Breast epithelium (tissue), 4 donors: ENCODE measurements around the gene SLC25A19. TPM values are rescaled to one million over a fixed set of nuclear protein-coding genes. Genes with fewer than 3 reads are reported as not detected.

ENCODE experiments used
- DNase-seq, 2 donors: peaks; one replicate each; pipeline ENCODE4 v3.0.0-alpha.2; 2019; ENCODE audit warnings: low spot score in 2 of 2
- H3K27ac ChIP-seq, 2 donors: fragments of 200-600 bp; sonication (generic) in 1 of 2; one replicate each; pipeline ENCODE4 v1.5.1; 2016 to 2019; ENCODE audit warnings: mild to moderate bottlenecking in 1 of 2
- H3K27me3 ChIP-seq, 2 donors: fragments of 200-600 bp; sonication (generic) in 1 of 2; one replicate each; pipeline versions ENCODE4 v1.5.1 to v1.6.0; 2017 to 2019; ENCODE audit warnings: control low read depth in 1 of 2, mild to moderate bottlenecking in 1 of 2
- H3K36me3 ChIP-seq: fragments of 200-600 bp; one replicate; pipeline ENCODE4 v1.5.1; 2019
- H3K4me1 ChIP-seq, 2 donors: fragments of 200-600 bp; sonication (generic); one replicate each; pipeline ENCODE4 v1.5.1; 2016 to 2019; ENCODE audit warnings: control low read depth in 1 of 2
- H3K4me3 ChIP-seq, 3 donors: fragments of 200-600 bp; sonication (generic); 1 replicate in 2 of 3; 2 replicates in 1 of 3; pipeline ENCODE4 v1.5.1; 2016 to 2019; ENCODE audit warnings: mild to moderate bottlenecking in 3 of 3, moderate library complexity in 2 of 3
- H3K9me3 ChIP-seq, 2 donors: fragments of 200-600 bp; sonication (generic) in 1 of 2; one replicate each; pipeline ENCODE4 v1.5.1; 2016 to 2019; ENCODE audit warnings: control low read depth in 1 of 2
- CTCF ChIP-seq, 3 donors: fragments of 450-650 bp; IDR thresholded peaks; one replicate each; pipeline ENCODE4 v1.5.1; 2016 to 2017; ENCODE audit warnings: antibody characterized with exemption in 3 of 3, mild to moderate bottlenecking in 3 of 3, moderate library complexity in 3 of 3
- POLR2A ChIP-seq: fragments of 450-650 bp; IDR thresholded peaks from one replicate; pipeline ENCODE4 v1.6.1; 2016; ENCODE audit warnings: antibody characterized with exemption, mild to moderate bottlenecking, moderate library complexity
- POLR2AphosphoS5 ChIP-seq, 3 donors: sonication (generic); formaldehyde crosslinking; IDR thresholded peaks; one replicate each; pipeline ENCODE4 v1.6.1; 2017; ENCODE audit warnings: antibody characterized with exemption in 3 of 3
- intact Hi-C: fragments of 100-400 bp; cut with DNase I; formaldehyde crosslinking; loops from one replicate; pipeline ENCODE4 v1.15.1; 2023; ENCODE audit warnings: low total_unique reads
- total RNA-seq, 3 donors: library from RNA; depleted of rRNA; stranded (reverse); fragments of >200 nt; gene quantifications; one replicate each; pipeline ENCODE4 v1.1.0, GENCODE V29; 2016

SLC25A19 gene
- total RNA-seq, 3 donors from 2014 or later, result 11.4 to 13.8 (median 12.3) TPM

GRCh38 chr17:75228305-75228704 is 60.9 kb downstream of the SLC25A19 start:
- no peaks in the 10 kb centered on the region for H3K4me1 ChIP-seq
- H3K27ac ChIP-seq, result peak overlapping the region in 1 of 2 donors; percentile 28
- H3K4me3 ChIP-seq, result no peak overlapping the region
- no peaks in the 10 kb centered on the region for H3K27me3 ChIP-seq
- TF ChIP-seq POLR2A (no peak), CTCF (IDR thresholded peaks at IDR 0.05) (no peak), POLR2AphosphoS5 (IDR thresholded peaks at IDR 0.05) (no peak)
- peaks cover 17% of the 10 kb centered on the region for H3K36me3 ChIP-seq
- H3K9me3 ChIP-seq, result no peaks in the 10 kb centered on the region
- intact Hi-C loops, result no loop called here
- no peak for DNase-seq

DNA sequence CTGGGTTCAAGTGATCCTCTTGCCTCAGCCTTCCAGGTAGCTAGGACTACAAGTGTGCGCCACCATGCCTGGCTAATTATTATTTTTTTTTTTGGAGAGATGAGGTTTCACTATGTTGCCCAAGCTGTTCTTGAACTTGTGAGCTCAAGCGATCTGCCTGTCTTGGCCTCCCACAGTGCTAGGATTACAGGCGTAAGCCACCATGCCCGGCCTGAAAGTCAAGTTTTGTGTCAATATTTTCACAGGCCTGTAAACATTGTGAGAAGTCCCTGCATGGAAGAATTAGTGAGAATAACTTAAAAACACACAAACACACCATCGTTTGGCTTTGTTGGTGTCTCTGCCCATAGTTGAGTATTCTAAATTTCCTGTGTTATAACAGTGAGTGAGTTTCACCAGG is 61.5 kb downstream of the SLC25A19 start:
- intact Hi-C loops, result no loop called here
- DNase-seq, result no peak
- H3K36me3 ChIP-seq, result peaks cover 17% of the 10 kb centered on the region
- no peaks in the 10 kb centered on the region for H3K27me3 ChIP-seq
- no peaks in the 10 kb centered on the region for H3K4me1 ChIP-seq
- no peak overlapping the region for H3K4me3 ChIP-seq
- H3K9me3 ChIP-seq, result no peaks in the 10 kb centered on the region
- H3K27ac ChIP-seq, result peak overlapping the region in 1 of 2 donors; percentile 28
- TF ChIP-seq POLR2A (no peak), POLR2AphosphoS5 (IDR thresholded peaks at IDR 0.05) (no peak), CTCF (IDR thresholded peaks at IDR 0.05) (no peak)

GRCh38 chr17:75225016-75225415 is 64.2 kb downstream of the SLC25A19 start:
- intact Hi-C loops, result no loop called here
- Histone ChIP-seq H3K4me3 (no peak overlapping the region), H3K36me3 (peaks cover 9% of the 10 kb centered on the region), H3K27ac (peak overlapping the region in 1 of 2 donors; percentile 19), H3K9me3 (no peaks in the 10 kb centered on the region), H3K4me1 (no peaks in the 10 kb centered on the region), H3K27me3 (no peaks in the 10 kb centered on the region)
- no peak for TF ChIP-seq CTCF (IDR thresholded peaks at IDR 0.05)
- TF ChIP-seq POLR2A, result no peak
- TF ChIP-seq POLR2AphosphoS5 (IDR thresholded peaks at IDR 0.05), result no peak
- no peak for DNase-seq

Other genes starting within 250 kb of the SLC25A19 start
- 100 to 1,000 TPM; 190 to 268 (median 222) TPM for gene ATP5PD, start 242.5 kb downstream of the SLC25A19 start, total RNA-seq
- gene KCTD2, start 242.2 kb downstream of the SLC25A19 start, total RNA-seq, result 10 to 100 TPM; 23.5 to 28.4 (median 24.6) TPM
- 10 to 100 TPM in 2 of 3 donors, 1 to 10 TPM in 1; 9.0 to 19.8 (median 18.4) TPM for gene SLC16A5, start 201.5 kb downstream of the SLC25A19 start, total RNA-seq
- 1 to 10 TPM; 3.4 to 6.7 (median 5.6) TPM for gene ARMC7, start 179.5 kb downstream of the SLC25A19 start, total RNA-seq
- 100 to 1,000 TPM in 1 of 3 donors, 10 to 100 TPM in 2; 79.6 to 106 (median 91.4) TPM for gene NT5C, start 157.7 kb downstream of the SLC25A19 start, total RNA-seq
- 10 to 100 TPM in 2 of 3 donors, 1 to 10 TPM in 1; 9.9 to 30.5 (median 24.9) TPM for gene JPT1, start 134.9 kb downstream of the SLC25A19 start, total RNA-seq
- 10 to 100 TPM; 68.8 to 78.6 (median 74.6) TPM for gene SUMO2, start 106.5 kb downstream of the SLC25A19 start, total RNA-seq
- 10 to 100 TPM; 37.1 to 40.2 (median 37.7) TPM for gene NUP85, start 83.8 kb downstream of the SLC25A19 start, total RNA-seq
- 10 to 100 TPM; 20.0 to 35.0 (median 32.8) TPM for gene GGA3, start 27.8 kb downstream of the SLC25A19 start, total RNA-seq
- gene MRPS7, start 27.6 kb downstream of the SLC25A19 start, total RNA-seq, result 10 to 100 TPM; 37.0 to 46.5 (median 40.1) TPM
- 10 to 100 TPM; 26.2 to 38.7 (median 28.8) TPM for gene MIF4GD, start 18.2 kb downstream of the SLC25A19 start, total RNA-seq
- 100 to 1,000 TPM in 1 of 3 donors, 10 to 100 TPM in 2; 72.4 to 104 (median 77.1) TPM for gene GRB2, start 116.2 kb upstream of the SLC25A19 start, total RNA-seq
- 10 to 100 TPM; 45.1 to 62.5 (median 51.1) TPM for gene TMEM94, start 167.2 kb upstream of the SLC25A19 start, total RNA-seq
- 10 to 100 TPM in 2 of 3 donors, 1 to 10 TPM in 1; 10.0 to 23.3 (median 14.6) TPM for gene CASKIN2, start 226.1 kb upstream of the SLC25A19 start, total RNA-seq
- gene TSEN54, start 227.1 kb upstream of the SLC25A19 start, total RNA-seq, result 10 to 100 TPM; 18.4 to 34.7 (median 31.2) TPM
- gene LLGL2, start 236.3 kb upstream of the SLC25A19 start, total RNA-seq, result 10 to 100 TPM in 2 of 3 donors, 1 to 10 TPM in 1; 4.6 to 60.2 (median 52.4) TPM